Measurements from ENCODE around the gene PNPLA8.
A peak's percentile ranks its signal among the peaks of the same experiment; 100 is the strongest.

The PNPLA8 gene

DNA sequence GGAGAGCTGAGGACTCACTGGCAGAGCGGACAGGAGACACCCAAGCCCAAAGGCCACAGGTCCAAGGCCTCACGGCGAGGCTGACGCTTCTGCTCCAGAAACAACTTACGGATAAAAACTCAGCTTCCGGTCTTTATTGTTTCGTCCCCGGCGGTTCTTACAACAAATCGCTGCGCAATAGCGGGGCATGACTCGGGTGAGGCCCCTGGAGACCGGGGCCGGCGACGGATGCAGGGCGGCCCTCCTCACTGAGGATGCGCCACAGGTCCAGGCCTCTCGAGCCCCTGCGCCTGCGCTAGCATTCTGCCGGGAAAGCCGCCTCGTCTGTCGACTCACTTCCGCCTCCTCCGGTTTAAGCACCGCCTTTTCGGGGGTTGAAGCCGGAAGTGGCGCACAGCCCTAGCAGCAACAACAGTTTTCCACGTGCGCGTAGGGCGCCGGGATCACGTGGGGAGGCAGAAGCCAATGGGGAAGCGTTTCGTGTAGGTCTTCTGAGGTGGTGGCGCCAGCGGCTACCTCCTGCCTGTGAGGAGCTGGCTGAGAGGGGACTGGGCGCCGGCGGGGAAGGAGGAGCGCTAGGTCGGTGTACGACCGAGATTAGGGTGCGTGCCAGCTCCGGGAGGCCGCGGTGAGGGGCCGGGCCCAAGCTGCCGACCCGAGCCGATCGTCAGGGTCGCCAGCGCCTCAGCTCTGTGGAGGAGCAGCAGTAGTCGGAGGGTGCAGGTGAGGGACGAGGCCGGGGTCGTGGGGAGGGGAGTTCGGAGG lies 43.6 kb upstream of the PNPLA8 start, which contains the start of the genes DNAJB9 and THAP5 (continued):
- TF ChIP-seq ZNF274 (IDR thresholded peaks at IDR 0.05; ENCODE audit: low read length) (no peak), ZNF274 (tag by site-specific recombination; IDR thresholded peaks at IDR 0.05; ENCODE audit: borderline replicate concordance) (no peak), ZNF654 (tag by site-specific recombination; IDR thresholded peaks at IDR 0.05; ENCODE audit: low read depth) (no peak), GLIS2 (tag by site-specific recombination; IDR thresholded peaks at IDR 0.05) (peak; percentile 98), ZNF350 (tag by site-specific recombination; IDR thresholded peaks at IDR 0.05) (no peak), KLF9 (tag by site-specific recombination; IDR thresholded peaks at IDR 0.05; ENCODE audit: low read depth) (no peak), ZNF585B (tag by site-specific recombination; IDR thresholded peaks at IDR 0.05) (no peak), ZBTB8A (tag by site-specific recombination; IDR thresholded peaks at IDR 0.05) (peak; percentile 94), ZNF664 (tag by site-specific recombination; IDR thresholded peaks at IDR 0.05) (no peak), ZNF610 (tag by site-specific recombination; IDR thresholded peaks at IDR 0.05; ENCODE audit: borderline replicate concordance) (peak; percentile 50; the same call in 1 of the 2 replicates), ZNF138 (tag by site-specific recombination; IDR thresholded peaks at IDR 0.05; ENCODE audit: borderline replicate concordance) (no peak), ZNF214 (tag by site-specific recombination; IDR thresholded peaks at IDR 0.05; ENCODE audit: borderline replicate concordance) (no peak), ZNF324 (tag by site-specific recombination; IDR thresholded peaks at IDR 0.05) (peak; percentile 20; the same call in 1 of the 2 replicates), BCL11B (tag by site-specific recombination; IDR thresholded peaks at IDR 0.05; ENCODE audit: low read depth) (no peak), ZBTB20 (tag by site-specific recombination; IDR thresholded peaks at IDR 0.05) (peak; percentile 89), GLI4 (tag by site-specific recombination; IDR thresholded peaks at IDR 0.05) (peak; percentile 75; the same call in 1 of the 2 replicates), ZNF791 (tag by site-specific recombination; IDR thresholded peaks at IDR 0.05) (no peak), KLF8 (tag by site-specific recombination; IDR thresholded peaks at IDR 0.05) (peak; percentile 27; the same call in 1 of the 2 replicates), ZNF843 (tag by site-specific recombination; IDR thresholded peaks at IDR 0.05) (no peak), ZNF423 (tag by site-specific recombination; IDR thresholded peaks at IDR 0.05) (peak; percentile 91), ZNF221 (tag by site-specific recombination; IDR thresholded peaks at IDR 0.05; ENCODE audit: borderline replicate concordance) (no peak), ZBTB21 (tag by site-specific recombination; IDR thresholded peaks at IDR 0.05) (no peak), HOXA7 (CRISPR knock-in tag; IDR thresholded peaks at IDR 0.05; ENCODE audit: borderline replicate concordance) (no peak), SCRT2 (tag by site-specific recombination; IDR thresholded peaks at IDR 0.05) (peak; percentile 100), ZNF548 (tag by site-specific recombination; IDR thresholded peaks at IDR 0.05) (no peak)
- TF ChIP-seq, protein P1, sequence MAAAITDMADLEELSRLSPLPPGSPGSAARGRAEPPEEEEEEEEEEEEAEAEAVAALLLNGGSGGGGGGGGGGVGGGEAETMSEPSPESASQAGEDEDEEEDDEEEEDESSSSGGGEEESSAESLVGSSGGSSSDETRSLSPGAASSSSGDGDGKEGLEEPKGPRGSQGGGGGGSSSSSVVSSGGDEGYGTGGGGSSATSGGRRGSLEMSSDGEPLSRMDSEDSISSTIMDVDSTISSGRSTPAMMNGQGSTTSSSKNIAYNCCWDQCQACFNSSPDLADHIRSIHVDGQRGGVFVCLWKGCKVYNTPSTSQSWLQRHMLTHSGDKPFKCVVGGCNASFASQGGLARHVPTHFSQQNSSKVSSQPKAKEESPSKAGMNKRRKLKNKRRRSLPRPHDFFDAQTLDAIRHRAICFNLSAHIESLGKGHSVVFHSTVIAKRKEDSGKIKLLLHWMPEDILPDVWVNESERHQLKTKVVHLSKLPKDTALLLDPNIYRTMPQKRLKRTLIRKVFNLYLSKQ (tag by site-specific recombination; IDR thresholded peaks at IDR 0.05; ENCODE audit: borderline replicate concordance): no peak
- TF ChIP-seq, protein P2, sequence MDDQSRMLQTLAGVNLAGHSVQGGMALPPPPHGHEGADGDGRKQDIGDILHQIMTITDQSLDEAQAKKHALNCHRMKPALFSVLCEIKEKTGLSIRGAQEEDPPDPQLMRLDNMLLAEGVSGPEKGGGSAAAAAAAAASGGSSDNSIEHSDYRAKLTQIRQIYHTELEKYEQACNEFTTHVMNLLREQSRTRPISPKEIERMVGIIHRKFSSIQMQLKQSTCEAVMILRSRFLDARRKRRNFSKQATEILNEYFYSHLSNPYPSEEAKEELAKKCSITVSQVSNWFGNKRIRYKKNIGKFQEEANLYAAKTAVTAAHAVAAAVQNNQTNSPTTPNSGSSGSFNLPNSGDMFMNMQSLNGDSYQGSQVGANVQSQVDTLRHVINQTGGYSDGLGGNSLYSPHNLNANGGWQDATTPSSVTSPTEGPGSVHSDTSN (CRISPR knock-in tag; IDR thresholded peaks at IDR 0.05): no peak; the same call in 1 of the 2 replicates
- TF ChIP-seq, protein P3, sequence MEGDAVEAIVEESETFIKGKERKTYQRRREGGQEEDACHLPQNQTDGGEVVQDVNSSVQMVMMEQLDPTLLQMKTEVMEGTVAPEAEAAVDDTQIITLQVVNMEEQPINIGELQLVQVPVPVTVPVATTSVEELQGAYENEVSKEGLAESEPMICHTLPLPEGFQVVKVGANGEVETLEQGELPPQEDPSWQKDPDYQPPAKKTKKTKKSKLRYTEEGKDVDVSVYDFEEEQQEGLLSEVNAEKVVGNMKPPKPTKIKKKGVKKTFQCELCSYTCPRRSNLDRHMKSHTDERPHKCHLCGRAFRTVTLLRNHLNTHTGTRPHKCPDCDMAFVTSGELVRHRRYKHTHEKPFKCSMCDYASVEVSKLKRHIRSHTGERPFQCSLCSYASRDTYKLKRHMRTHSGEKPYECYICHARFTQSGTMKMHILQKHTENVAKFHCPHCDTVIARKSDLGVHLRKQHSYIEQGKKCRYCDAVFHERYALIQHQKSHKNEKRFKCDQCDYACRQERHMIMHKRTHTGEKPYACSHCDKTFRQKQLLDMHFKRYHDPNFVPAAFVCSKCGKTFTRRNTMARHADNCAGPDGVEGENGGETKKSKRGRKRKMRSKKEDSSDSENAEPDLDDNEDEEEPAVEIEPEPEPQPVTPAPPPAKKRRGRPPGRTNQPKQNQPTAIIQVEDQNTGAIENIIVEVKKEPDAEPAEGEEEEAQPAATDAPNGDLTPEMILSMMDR (tag by site-specific recombination; IDR thresholded peaks at IDR 0.05): peak; percentile 49
- TF ChIP-seq, protein P4, sequence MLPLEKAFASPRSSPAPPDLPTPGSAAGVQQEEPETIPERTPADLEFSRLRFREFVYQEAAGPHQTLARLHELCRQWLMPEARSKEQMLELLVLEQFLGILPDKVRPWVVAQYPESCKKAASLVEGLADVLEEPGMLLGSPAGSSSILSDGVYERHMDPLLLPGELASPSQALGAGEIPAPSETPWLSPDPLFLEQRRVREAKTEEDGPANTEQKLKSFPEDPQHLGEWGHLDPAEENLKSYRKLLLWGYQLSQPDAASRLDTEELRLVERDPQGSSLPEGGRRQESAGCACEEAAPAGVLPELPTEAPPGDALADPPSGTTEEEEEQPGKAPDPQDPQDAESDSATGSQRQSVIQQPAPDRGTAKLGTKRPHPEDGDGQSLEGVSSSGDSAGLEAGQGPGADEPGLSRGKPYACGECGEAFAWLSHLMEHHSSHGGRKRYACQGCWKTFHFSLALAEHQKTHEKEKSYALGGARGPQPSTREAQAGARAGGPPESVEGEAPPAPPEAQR (tag by site-specific recombination; IDR thresholded peaks at IDR 0.05): no peak
- TF ChIP-seq, protein P5, sequence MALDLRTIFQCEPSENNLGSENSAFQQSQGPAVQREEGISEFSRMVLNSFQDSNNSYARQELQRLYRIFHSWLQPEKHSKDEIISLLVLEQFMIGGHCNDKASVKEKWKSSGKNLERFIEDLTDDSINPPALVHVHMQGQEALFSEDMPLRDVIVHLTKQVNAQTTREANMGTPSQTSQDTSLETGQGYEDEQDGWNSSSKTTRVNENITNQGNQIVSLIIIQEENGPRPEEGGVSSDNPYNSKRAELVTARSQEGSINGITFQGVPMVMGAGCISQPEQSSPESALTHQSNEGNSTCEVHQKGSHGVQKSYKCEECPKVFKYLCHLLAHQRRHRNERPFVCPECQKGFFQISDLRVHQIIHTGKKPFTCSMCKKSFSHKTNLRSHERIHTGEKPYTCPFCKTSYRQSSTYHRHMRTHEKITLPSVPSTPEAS (tag by site-specific recombination; IDR thresholded peaks at IDR 0.05): no peak

All from HEK293 (cell line).